Measurements from ENCODE around the gene ECHS1. TPM values are rescaled to one million over a fixed set of nuclear protein-coding genes. Genes with fewer than 3 reads are reported as not detected.

Gene ECHS1
- total and polyA plus RNA-seq, 2 experiments from 2014 or later: 92.1 to 127 TPM

GRCh38 chr10:133397938-133398337, 24.8 kb upstream of the ECHS1 start (continued):
- no peak for TF ChIP-seq ZNF462 (CRISPR knock-in tag; IDR thresholded peaks at IDR 0.05)

GRCh38 chr10:133396035-133396624, 23.0 kb upstream of the ECHS1 start:
- Histone ChIP-seq H3K4me1 (ENCODE audit: insufficient read depth) (no peaks in the 10 kb centered on the region), H2AFZ (no peak overlapping the region), H3K36me3 (ENCODE audit: insufficient read depth) (peaks cover 15% of the 10 kb centered on the region), H3K4me2 (no peak overlapping the region), H3F3A (replicated peaks; ENCODE audit: low read depth) (0 out of 2 replicates have a peak, but pooled peaks cover 3% of the 10 kb centered on the region), H3K27ac (ENCODE audit: low read depth) (no peak overlapping the region), H4K20me1 (replicated peaks; ENCODE audit: insufficient read depth) (peaks cover 13% of the 10 kb centered on the region), H3K9me2 (ENCODE audit: insufficient read depth) (no peaks in the 10 kb centered on the region), H3K79me2 (replicated peaks; ENCODE audit: insufficient read depth) (peaks cover 51% of the 10 kb centered on the region), H3K27me3 (ENCODE audit: insufficient read depth) (no peaks in the 10 kb centered on the region), H3K4me3 (no peak overlapping the region)
- no peak for DNase-seq (ENCODE audit: low spot score)
- peak overlapping the region; percentile 95; the same call in 2 of the 3 replicates for H3K4me3 Mint-ChIP-seq
- peaks cover 9% of the 10 kb centered on the region for H3K4me1 Mint-ChIP-seq
- no peaks in the 10 kb centered on the region for H3K9me3 Mint-ChIP-seq
- H3K36me3 Mint-ChIP-seq (ENCODE audit: low read depth): peaks cover 51% of the 10 kb centered on the region
- H3K27me3 Mint-ChIP-seq (ENCODE audit: insufficient read depth, low read depth, poor library complexity): peaks cover 5% of the 10 kb centered on the region
- TF ChIP-seq CTCF (conservative IDR thresholded peaks at IDR 0.05; ENCODE audit: low read depth in 2 of 2) (no peak), ZNF462 (CRISPR knock-in tag; IDR thresholded peaks at IDR 0.05) (no peak), NANOG (IDR thresholded peaks at IDR 0.05; ENCODE audit: borderline replicate concordance) (no peak), ZNF331 (CRISPR knock-in tag; IDR thresholded peaks at IDR 0.05; ENCODE audit: low read depth) (no peak), ZNF114 (CRISPR knock-in tag; IDR thresholded peaks at IDR 0.05) (no peak), JUNB (IDR thresholded peaks at IDR 0.05; ENCODE audit: unreplicated experiment) (no peak)
- no peak for ATAC-seq
- no peak overlapping the region for H3K27ac Mint-ChIP-seq

Data from GM23338 (cell line).